Measurements from ENCODE around the gene HCN2.

The HCN2 gene

DNA sequence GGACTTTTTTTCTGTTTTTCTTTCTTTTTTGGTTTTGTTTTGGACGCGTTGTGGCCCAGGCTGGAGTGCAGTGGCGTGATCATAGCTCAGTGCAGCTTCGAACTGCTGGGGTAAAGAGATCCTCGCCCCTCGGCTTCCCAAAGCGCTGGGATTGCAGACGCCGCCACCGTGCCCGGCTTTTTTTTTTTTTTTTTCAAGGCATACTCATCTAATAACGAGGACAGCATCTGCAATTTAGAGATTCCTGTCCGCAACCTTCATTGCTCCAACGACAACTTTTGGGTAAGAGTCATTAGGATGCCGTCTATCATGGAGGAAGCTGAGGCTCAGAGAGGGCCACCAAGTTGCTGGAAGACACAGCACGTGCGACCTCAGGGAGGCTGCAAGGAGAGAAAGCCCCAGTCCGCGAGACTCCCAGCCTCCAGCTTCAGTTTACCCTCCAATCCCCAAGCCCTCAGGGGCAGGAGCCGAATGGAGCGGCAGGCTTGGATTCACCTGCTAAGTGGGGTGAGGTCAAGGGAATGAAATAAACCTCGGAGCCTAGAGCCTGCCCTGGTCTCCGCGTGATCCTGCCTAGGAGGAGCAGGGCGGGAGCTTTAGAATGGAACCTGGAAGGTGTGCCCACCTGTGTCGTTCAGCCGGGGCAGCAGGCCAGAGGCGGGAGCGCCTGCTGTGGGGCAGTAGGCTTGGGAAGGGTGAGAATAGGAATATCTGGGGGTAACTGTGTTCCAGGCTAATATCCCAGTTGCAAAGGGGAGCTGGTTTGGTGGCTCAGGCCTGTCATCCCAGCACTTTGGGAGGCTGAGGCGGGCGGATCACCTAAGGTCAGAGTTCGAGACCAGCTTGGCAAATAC, 44.3 kb downstream of the HCN2 start:
- in situ Hi-C loops (cut with HindIII; ENCODE audit: low sequenced_read_pairs), result no loop called here

DNA sequence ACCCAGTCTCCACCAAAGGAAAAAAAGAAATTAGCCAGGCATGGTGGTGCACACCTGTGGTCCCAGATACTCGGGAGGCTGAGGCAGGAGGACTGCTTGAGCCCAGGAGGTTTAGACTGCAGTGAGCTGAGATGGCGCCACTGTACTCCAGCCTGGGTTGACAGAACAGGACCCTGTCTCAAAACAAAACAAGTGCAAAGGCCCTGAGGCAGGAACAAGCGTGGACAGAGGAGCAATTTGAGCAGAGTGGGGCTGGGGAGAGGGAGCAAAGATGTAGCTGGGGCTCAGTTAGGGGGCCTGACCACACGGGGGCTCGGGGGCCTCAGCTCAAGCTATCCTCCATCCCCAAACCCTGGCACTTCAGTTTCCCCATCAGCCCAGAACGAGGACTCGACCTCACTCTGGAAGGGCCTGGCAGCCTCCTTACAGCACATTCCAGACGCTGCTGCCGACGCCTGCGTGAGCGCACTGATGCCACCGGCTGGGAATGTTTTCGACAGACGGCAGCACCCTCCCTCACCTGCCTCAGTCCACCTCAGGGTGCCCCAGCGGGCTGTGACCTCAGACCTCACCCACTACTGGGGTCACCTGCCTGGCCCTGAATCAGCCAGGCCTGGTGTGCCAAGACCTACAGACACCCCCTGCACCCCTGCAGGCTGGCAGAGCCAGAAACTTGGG, 45.4 kb downstream of the HCN2 start:
- in situ Hi-C loops (cut with HindIII; ENCODE audit: low sequenced_read_pairs), result no loop called here

- in situ Hi-C loops (cut with HindIII; ENCODE audit: low sequenced_read_pairs), result no loop called here
These were observed 49.2 kb downstream of the HCN2 start for GRCh38 chr19:638906-639252.

GRCh38 chr19:639253-640160, 49.8 kb downstream of the HCN2 start, which contains the start of gene FGF22:
Gene FGF22 (plus strand): TSS chr19:639879. CDS start chr19:639926, 47 bp downstream.
- in situ Hi-C loops (cut with HindIII; ENCODE audit: low sequenced_read_pairs), result no loop called here

DNA sequence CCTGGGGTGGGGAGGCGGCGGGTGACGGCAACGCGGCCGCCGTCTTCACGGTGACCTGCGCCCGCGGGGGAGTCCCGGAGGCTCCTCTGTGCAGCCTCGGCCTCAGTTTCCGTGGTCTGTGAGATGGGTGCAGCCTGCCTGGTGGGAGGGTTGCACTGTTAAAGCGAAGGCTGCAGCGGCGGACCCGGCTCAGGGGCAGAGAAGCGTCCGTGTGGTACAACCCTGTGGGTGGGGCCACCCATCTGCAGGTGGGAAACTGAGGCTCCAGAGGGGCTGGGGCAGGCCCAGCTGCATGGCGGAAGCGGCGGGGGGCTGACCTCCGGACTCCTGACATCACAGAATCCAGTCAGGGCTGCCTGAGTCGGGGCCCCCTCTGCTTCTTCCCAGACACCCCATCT, 50.5 kb downstream of the HCN2 start:
- in situ Hi-C loops (cut with HindIII; ENCODE audit: low sequenced_read_pairs), result no loop called here

GRCh38 chr19:640606-641189, 51.0 kb downstream of the HCN2 start:
- in situ Hi-C loops (cut with HindIII; ENCODE audit: low sequenced_read_pairs), result no loop called here

GRCh38 chr19:641702-642101, 52.0 kb downstream of the HCN2 start:
- in situ Hi-C loops (cut with HindIII; ENCODE audit: low sequenced_read_pairs), result no loop called here

DNA sequence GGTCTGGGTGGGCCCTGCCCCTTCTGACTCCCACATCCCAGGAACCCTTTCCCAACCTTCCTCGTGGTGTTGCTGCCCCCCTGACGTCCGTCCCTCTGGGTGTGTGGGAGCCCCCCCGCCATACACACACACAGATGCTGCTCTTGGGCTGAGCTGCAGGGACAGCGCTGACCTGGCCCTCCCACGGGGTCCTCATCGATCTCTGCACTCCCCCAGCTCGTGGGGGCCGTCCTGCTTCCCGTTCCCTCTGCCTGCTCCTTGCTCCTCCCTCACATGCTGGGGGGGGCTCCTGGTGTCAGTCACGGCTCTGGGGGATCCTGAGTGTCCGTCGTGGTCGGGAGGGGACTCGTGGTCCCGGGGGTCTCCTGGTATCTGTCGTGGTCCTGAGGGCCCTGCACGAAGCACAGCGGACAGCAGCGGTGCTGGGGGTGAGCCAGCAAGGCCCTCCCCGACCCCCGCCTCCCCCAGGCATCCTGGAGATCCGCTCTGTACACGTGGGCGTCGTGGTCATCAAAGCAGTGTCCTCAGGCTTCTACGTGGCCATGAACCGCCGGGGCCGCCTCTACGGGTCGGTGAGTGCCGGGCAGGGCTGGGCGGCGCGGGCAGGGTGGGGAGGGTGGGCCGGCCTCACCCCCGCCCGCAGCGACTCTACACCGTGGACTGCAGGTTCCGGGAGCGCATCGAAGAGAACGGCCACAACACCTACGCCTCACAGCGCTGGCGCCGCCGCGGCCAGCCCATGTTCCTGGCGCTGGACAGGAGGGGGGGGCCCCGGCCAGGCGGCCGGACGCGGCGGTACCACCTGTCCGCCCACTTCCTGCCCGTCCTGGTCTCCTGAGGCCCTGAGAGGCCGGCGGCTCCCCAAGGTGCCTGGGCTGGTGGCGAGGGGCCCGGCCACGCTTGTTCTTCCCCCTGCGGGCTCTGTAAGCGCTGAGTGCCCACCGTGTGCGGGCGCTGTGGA, 53.4 kb downstream of the HCN2 start:
- in situ Hi-C loops (cut with HindIII; ENCODE audit: low sequenced_read_pairs), result no loop called here

GRCh38 chr19:643736-644135, 54.1 kb downstream of the HCN2 start:
- in situ Hi-C loops (cut with HindIII; ENCODE audit: low sequenced_read_pairs), result no loop called here

- in situ Hi-C loops (cut with HindIII; ENCODE audit: low sequenced_read_pairs), result no loop called here
These were observed 54.7 kb downstream of the HCN2 start for GRCh38 chr19:644363-644762.

DNA sequence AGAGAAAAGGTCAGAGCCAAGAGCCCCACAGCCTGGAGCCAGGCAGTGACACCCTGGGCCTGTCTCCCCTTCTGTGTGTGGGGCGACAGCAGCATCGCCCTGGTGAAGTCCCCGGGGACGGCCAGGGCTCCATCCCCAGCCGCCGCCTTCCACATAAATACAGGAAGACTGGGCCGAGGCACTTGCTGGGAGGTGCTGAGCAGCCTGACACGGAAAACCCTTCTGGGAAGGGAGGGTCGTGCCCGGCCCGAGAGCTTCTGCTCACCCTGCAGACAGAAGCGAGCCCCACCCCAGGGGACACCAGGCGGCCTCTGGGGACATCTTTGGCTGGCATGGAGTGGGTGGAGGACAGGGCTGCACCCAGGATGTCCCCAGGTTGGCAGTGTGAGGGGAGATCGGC, 55.1 kb downstream of the HCN2 start:
- in situ Hi-C loops (cut with HindIII; ENCODE audit: low sequenced_read_pairs), result no loop called here

DNA sequence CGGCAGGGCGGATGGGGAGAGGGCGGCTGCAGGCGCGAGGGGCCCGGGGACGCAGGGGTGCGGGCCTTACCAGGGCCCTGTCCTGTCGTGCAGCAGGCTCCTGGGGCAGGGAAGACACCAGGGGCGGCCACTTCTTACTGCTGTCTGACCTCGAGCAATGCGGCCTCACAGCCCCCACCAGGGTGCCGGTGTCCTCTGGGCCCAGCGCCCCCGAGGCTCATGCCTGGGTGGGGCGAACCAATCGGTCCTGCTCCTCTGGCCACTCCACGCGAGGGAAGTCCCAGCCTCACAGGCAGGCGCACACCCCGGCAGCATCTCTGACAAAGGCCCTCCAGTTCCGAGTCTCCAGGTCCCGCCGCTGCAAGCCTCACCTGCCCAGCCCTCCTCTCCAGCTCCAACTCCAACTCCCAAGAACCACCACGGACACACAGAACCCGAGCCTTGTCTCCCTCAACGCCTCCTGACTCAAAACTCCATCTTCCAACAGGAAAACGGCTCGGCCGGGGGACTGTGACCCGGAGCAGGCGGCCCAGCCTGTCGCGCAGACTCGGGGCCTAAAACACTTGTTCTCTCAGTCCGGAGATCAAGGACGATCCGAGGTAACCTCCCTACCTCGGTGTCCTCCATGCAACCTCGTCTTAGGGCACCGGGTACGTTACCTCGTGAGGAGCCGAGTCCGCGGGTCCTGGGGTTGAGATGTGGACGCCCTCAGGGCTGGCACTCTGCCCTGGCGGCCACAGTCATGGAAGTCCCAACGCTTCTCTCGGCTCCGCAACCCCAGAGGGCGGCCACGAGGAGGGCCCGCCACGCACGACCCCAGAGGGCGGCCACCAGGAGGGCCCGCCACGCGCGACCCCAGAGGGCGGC, 56.5 kb downstream of the HCN2 start:
- in situ Hi-C loops (cut with HindIII; ENCODE audit: low sequenced_read_pairs), result no loop called here

GRCh38 chr19:646779-647565, 57.3 kb downstream of the HCN2 start:
- in situ Hi-C loops (cut with HindIII; ENCODE audit: low sequenced_read_pairs), result no loop called here

DNA sequence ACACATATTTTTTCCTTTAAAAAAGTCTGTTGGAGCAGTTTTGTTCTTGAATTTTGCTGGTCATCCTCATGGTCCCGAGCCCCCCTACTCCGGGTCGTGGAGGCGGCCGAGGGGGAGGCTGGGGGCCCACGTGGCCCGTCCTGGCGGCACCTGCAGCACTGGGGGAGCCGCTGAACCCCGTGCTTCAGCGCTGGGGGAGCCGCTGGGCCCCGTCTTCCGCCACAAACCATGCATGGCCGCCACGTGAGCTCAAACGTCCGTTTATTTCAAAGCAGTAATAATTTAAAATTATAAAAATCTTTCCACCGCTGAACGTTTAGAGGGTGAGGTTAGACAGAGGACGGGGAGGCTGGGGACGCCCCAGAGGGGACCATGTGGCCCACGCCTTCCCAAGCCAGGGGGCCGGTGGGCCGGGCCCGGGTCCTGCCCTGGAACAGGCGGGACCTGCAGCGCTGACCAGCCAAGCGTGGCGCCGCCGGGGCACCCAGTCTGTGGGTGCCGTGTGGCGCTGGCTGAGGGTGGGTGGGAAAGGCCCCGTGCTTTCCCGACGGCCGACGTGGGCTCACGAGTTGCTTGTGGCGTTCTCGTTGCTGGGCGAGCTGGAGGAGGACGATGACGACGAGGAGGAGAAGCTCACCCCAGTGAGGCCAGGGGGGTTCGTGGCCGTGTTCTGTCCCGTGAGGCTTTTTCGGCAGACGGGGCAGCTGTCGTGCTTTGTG, 58.0 kb downstream of the HCN2 start:
- in situ Hi-C loops (cut with HindIII; ENCODE audit: low sequenced_read_pairs), result no loop called here

DNA sequence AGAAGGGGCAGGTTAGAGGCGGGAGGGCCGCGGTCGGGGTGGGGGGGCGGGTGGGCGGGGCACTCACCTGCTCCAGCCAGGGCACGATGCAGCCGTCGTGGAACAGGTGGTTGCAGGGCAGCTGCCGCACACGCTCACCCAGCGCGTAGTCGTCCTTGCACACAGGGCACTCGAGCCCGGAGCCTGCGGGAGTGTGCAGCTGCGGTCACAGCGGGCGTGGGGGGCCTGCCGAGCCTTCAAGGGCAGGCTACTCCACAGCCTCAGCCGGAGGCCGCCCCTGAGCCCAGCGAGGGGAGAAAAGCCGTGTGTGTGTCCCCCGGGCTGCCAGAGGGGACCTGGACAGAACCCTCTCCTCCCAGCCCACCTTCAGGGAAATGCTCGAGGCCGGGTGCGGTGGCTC, 58.6 kb downstream of the HCN2 start:
- in situ Hi-C loops (cut with HindIII; ENCODE audit: low sequenced_read_pairs), result no loop called here

DNA sequence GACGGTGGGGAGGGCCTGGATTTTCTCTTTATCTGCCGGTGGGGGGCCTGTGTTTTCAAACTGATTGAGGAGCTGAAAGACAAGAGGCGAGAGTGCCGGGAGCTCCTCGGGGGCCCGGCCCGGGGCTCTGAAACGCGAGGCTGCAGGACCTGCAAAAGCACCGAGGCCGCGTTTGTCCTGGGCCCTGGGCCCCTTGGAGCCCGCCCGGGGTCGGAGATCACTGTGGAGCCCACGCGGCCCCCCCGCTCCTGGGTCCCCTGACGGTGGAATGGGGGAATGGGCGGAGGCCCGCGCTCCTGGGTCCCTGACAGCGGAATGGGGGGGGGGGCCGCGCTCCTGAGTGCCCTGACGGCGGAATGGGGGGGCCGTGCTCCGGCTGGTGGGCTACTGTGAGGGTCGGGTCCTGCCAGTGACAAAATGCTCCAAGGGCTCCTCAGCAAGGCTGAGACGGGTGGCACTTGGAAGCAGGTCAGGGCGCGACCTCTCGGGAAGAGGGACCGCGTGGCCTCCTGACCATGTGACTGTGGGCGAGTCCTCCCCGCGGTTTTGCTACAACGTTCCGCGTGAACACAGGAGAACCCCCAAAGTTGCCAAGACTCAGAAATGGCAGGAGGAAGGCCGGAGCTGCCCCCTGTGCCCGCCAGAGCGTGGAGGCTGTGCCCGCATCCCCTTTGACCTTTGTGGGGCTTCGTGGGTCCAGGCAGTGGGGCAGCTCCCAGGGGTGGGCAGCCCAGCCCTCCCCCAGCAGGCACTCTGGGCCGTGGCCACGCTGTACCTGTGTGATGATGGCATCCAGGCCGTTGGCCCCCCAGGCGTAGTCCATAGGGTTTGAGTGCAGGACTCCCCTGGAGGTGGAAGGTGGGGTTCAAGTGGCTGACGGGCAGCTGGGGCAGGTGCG, 59.5 kb downstream of the HCN2 start:
- in situ Hi-C loops (cut with HindIII; ENCODE audit: low sequenced_read_pairs), result no loop called here

DNA sequence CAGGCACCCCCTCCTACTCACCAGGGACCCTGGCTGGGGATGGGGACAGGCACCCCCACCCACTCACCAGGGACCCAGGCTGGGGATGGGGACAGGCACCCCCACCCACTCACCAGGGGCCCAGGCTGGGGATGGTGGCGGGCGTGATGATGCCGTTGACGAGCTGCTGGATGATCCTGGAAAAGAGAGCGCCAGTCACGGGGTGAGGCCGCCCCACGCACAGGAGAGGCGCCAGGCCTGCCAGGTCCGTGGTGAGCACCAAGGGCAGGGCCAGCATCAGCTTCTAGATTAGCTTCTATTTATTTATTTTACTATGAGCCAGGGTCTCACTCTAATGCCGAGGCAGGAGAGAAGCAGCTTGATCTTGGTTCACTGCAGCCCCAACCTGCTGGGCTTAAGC, 60.4 kb downstream of the HCN2 start:
- in situ Hi-C loops (cut with HindIII; ENCODE audit: low sequenced_read_pairs), result no loop called here

Data from DLD1 (cell line).